GM19043 (cell line): ENCODE results near the gene OR10V1.
A peak's percentile ranks its signal among the peaks of the same experiment; 100 is the strongest.

Experiments
- ATAC-seq: cut with Tn5 transposase; IDR thresholded peaks from one replicate; pipeline ENCODE4 v1.9.1; 2021; ENCODE audit warnings: low read depth; ENCODE audit not compliant: unreplicated experiment

OR10V1 gene

GRCh38 chr11:59669611-59670009 is 44.0 kb downstream of the OR10V1 start:
- no peak for ATAC-seq

- peak; percentile 93 for ATAC-seq
Measured at GRCh38 chr11:59668950-59669610, 44.6 kb downstream of the OR10V1 start, which contains the start of gene PATL1. Gene PATL1 (minus strand): TSS chr11:59669037. CDS start chr11:59668895, 142 bp downstream.

- peak; percentile 18 for ATAC-seq
Measured at GRCh38 chr11:59668188-59668949, 45.3 kb downstream of the OR10V1 start.

GRCh38 chr11:59667812-59668187 is 45.8 kb downstream of the OR10V1 start:
- no peak for ATAC-seq

GRCh38 chr11:59666969-59667368 is 46.7 kb downstream of the OR10V1 start:
- ATAC-seq = no peak
